Measurements from ENCODE around the gene CAP2.

The CAP2 gene, protein sequence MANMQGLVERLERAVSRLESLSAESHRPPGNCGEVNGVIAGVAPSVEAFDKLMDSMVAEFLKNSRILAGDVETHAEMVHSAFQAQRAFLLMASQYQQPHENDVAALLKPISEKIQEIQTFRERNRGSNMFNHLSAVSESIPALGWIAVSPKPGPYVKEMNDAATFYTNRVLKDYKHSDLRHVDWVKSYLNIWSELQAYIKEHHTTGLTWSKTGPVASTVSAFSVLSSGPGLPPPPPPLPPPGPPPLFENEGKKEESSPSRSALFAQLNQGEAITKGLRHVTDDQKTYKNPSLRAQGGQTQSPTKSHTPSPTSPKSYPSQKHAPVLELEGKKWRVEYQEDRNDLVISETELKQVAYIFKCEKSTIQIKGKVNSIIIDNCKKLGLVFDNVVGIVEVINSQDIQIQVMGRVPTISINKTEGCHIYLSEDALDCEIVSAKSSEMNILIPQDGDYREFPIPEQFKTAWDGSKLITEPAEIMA

DNA sequence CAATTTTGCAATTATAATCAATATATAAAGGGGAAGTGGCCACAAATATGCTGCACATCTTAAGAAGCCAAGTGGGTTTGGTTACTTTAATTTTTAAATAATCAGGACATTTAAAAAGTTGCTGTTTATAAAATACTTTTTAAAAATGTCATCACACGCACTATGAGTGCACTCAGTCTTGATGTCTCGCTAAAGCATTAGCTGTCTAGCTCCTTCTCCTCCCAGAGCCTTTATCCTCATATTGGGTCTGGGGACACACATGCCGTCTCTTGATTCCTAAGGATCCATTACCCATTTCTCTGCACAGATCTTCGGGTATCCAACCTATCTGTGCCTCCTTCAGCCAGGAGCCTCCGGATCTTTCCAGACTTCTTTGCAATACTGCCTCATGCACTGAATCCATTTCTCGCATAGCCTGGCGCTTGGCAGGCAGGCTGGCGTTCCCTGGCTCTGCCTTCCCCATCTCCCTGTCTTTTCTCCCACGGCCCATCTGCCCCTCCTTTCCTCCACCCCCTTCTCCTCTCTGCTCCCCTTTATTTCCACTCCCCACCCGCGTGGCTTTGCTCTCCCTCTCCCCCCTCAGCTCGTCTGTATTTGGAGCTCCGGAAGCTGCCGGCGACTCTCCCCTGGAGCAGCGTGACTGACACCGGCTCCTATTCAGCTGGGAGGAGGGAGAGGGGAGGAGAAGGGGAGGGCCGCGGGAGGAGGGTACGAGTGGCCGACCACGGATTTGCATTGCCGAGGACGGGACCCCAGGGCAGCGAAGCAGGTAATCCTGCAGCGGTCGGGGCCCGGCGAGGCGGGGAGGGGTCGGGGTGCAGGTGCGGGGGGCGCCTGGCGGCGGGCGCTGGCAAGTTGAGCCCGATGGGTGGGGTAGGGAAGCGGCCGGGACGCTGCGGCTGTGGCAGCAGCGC lies at the start of gene CAP2:
Gene CAP2, plus strand, starts transcription at position 618 of the 914 bp plus-strand sequence. CDS start 27,961 bp downstream, outside the sequence.
- no peak for DNase-seq

DNA sequence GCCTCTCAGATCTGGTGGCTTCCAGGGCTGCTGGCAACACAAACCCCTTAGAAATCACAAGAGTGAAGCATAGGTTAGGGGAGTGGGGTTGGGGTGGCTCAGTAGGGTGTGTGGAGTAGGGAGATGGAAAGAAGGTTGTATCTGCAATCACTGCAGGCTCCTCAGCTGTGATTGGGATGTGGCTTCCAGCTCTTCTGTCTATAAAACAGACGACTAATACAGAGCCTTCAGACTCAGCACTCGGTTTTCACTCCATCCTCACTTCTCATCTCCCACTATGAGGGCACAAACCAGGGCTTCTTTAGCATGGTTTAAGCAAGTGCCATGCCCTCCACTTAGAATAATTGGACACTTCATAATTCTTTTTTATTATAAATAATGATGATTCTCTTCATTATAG lies 46.4 kb upstream of the CAP2 start:
- no peak for DNase-seq

DNA sequence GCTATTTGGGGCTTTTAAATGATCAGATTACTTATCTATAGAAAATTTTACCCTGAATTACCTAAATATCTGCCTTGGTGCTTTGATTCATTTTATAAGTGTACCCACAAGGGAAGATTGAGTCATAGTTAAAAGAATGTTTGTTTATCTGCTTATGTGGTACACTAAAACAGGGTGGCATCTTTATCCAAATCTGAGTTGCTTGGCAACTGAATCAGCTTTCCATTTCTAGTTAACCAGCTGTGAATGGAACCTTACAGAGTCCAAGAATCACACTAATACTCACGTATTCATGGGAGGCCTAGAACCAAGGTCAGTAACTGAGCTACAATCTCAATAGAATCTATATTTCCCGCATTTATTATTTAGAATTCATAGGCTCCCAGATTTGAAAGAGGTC lies 44.0 kb upstream of the CAP2 start:
- no peak for DNase-seq

DNA sequence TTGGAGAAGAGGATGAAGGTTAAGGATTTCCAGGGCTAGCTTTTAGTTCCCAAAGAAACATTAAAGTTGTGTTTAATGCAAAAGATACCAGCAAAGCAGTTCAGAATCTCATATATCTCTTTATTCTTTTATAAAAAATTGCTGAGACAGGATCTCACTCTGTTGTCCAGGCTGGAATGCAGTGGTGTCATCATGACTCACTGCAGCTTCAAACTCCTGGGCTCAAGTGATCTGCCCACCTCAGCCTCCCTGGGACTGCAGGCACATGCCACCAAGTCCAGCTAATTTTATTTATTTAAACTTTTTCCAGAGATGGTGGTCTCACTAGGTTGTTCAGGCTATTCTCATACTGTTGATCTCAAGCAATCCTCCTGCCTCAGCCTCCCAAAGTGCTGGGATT lies 41.1 kb upstream of the CAP2 start:
- no peak for DNase-seq

DNA sequence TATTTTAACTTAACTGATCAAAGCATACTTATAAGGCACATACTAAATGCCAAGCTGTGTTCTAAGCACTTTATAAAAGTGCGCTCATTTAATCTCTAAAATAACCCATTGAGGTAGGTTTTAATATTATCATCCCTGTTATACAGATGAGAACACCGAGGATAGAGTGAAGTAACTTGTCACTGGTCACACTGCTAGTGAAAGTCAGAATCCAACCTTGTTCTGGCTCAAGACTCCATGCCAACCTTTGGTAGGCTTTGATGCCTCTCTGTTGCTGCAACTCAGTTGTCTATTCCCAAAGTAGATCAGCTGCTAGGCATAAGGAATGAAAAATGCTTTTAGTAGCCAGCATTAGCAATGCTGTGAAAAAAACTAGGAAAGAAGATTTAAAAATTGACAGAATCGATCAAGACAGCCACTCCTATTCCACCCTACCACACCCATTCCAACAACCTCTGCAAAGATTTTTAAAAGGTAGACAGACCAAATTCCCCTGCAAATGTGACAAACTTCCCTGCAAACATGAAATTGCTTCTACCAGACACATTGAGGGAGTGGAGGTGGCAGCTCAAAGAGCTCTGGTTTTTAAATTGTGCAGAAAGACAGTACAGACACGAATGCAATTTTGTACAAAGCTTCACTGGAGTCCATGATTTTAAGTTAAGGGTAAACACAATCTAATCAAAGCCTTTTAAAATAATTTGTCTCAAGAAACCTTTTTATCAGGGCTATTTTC lies 39.8 kb upstream of the CAP2 start:
- no peak for DNase-seq

DNA sequence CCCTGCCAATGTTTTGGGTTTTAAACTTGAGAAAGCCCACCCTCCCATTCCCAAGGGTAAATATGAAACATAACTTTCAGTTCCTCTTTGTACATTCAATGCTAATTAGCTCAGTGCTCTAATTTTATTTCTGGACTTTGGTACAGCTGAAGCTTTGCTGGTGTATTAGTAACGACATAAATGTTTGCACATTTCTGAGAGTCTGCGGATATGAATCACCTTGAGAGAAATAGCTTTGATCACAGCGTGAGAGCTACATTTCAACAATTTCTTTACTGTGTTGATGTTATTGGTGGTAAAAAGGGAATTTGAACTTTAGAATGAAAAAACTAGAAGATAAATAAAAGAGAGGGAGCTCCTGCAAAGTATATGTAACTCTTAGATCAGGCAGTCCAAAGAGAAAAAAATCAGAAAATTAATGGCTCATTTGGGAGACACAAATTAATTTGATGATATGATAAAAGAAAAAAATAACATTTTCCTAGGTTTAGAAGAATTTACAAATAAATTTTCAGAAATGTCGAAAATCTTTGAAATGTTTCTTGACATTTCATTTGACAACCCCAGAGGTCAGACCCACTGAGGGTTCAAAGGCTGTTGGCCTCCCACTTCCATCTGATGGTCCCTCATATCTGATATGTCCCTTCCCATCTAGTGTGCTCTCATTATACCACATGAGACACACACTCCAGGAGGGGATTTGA lies 38.5 kb upstream of the CAP2 start:
- DNase-seq = no peak

DNA sequence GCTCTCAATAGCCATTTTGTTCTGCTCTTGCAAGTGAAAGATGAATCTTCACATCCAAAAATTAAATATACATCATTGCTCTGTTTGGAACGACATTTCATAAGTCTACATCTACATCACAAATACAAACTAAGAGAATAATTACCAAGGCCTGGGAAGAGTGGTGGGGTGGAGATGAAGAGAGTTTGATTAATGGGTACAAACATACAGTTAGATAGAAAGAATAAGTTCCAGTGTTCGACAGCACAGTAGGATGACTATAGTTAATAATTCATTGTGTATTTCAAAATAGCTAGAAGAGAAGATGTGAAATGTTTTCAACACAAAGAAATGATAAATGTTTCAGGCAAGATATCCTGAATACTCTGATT lies 38.0 kb upstream of the CAP2 start:
- no peak for DNase-seq

DNA sequence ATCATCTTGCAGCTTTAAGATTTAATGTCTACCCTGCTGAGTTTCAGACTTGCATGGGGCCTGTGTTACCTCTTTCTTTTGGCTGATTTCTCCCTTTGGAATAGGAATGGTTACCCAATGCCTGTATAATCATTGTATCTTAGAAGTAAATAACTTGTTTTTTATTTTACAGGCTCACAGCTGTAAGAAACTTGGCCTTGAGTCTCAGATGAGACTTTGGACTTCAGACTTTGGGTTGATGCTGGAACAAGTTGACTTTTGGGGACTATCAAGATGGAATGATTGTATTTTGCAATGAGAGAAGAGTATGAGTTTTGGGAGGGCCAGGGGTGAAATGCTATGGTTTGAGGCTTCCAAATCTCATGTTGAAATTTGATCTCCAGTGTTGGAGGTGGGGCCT lies 34.9 kb upstream of the CAP2 start:
- no peak for DNase-seq

DNA sequence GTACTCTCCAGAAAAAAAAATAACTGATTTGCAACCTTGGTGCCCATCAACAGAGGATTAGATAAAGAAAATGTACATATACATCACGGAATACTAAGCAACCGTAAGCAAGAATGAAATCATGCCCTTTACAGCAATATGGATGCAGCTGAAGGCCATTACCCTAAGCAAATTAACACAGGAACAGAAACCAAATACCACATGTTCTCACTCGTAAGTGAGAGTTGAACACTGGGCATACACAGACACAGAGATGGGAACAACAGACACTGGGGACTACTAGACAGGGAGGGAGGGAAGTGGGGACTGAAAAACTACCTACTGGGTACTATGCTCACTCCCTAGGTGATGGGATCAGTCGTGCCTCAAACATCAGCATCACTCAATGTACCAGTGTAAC lies 32.8 kb upstream of the CAP2 start:
- no peak for DNase-seq

DNA sequence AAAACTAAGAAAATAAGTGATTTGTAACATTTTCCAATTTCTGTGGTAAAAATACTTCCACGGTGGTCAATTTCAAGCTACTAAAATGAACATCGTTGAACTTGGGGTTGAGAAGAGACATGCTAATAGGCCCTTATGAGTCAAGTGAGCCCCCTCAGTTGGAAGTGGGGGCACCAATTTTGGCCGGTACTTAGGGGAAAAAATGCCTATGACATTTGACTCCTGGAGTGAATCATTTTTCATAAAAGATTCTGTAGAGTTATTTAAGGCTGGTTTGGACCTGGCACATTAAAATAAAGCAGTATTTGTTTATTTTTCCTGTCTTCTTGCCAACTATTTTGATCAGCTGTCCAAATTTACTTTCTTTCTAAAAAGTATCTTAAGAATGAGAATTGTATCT lies 32.4 kb upstream of the CAP2 start:
- DNase-seq = no peak

DNA sequence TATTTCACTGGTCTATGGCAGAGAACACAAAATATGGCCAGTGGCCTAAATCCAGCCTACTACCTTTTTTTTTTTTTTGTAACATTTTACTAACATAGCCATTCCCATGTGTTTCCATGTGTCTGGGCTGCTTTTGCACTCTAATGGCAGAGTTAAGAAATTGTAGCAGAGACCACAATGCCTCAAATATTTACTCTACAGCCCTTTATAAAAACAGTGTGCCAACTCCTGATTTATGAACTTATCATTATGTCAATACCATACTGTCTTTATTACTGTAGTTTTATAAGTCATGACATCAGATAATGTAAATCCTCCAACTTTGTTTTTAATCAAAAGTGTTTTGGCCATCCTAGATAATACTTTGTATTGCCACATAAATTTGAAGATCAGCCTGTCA lies 27.4 kb upstream of the CAP2 start:
- DNase-seq = no peak

DNA sequence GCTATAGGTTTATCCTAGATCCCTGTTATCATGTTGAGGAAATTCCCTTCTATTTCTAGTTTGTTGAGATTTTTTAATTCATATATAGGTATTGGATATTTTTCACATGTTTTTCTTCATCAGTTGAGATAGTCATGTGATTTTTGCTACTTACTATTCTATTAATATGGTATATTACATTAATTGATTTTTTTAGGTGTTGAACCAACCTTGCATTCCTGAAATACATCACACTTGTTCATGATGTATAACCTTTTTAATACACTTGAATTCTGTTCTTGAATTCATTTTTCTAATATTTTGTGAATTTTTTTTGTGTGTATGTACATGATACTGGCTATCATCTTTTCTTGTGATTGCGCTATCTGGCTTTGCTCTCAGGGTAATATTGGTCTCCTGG lies 25.5 kb upstream of the CAP2 start:
- DNase-seq = no peak

DNA sequence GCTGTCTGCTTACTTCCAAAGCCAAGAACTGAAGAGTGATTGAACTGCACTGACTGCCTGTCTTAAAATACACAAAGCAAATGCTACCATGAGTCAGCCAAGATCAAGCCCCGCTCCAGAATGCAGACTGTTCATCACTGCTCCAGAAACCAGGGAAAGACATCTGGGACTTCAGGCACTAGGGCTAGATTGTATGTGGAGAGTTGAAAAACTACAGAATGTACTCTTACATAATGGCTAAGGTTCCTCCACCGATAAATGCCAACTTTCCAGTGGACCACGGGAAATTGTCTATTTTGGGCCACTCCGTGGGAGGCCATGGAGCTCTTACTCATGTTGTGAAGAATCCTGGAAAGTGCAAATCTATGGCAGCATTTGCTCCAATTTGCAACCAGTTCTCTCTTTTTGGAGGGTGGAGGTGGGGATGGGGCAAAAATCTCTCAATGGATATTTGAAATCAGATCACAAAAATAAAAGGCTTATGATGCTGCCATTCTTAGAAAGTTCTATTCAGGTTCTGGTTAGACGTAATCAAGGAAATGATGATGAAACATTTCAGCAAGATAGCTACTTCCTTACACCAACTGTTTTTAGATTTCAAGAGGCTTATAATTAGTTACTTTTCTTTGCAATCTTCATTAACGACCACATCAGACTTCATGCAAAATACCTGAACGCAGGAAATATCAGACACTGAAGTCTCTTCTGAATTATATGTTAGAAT lies 11.8 kb upstream of the CAP2 start:
- no peak for DNase-seq

DNA sequence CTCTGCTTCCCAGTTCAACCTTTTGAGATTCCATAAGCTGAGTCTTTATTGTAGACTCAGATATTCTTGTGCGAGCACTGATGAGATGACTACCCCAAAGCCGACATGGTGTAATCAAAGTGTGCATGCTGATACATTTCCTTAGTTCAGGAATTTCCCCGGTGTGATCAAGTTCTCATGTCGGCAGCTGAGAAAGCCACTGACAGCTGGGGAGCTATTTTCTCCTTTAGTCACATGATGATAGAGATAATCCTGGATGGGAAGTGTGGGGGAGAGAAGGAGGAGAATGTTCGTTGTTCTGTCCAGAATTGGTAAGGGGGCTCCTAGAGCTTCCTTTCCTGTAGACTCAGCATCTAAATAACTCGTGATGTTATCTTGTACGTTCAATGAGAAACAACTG lies 7.7 kb upstream of the CAP2 start:
- DNase-seq = no peak

DNA sequence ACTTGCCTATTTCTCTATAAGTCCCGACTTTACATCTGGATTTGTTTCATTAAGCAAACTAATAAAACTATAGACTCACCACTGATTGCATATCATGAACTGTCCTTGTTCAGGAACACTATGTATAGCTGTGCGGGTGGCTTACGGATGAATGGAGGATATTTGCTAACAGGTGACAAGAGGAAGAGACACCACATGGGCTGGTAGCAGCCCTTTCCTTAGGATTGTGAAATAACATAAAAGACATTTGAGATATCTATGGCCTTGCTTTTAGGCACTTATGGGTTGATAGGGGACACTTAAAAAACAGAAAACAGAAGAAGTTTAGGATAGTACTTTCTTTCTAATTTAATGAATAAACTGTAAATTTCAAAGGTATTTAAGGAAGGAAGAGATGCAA lies 5.0 kb upstream of the CAP2 start:
- DNase-seq = no peak

DNA sequence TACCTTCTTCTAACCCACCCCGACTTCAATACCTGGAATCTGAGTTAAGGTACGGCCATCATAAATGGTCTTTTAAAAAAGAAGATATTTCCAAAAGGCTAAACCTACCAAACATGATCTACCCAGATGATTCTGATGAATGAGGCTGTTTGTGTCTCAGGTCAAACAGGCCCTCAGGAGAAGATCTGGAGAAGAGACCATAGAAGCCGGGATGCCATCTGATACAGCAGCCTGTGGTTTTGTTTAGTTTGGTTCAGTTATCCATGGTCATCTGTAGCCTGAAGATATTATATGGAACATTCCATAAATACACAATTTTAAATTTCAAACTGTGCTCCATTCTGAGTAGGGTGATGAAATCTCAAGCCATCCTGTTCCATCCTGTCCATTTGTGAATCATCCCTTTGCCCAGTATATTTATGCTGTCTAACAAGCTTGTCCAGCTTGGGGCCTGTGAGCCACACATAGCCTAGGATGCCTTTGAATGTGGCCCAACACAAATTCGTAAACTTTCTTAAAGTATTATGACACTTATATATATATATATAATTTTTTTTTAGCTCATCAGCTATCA lies 4.0 kb upstream of the CAP2 start:
- no peak for DNase-seq

DNA sequence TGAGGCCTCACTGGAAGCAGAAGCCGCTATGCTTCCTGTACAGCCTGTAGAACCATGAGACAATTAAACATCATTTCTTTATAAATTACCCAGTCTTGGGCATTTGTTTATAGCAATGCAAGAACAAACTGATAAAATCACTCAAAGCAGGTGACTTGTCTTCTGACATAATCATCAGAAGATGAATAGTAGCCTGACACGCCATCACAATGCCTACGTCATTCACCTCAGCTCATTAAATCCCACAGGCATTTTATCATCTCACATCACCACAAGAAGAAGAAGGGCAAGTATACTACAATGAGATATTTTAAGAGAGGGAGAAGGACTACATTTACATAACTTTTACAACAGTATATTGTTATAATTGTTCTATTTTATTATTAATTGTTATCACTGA lies 3.1 kb upstream of the CAP2 start:
- no peak for DNase-seq

DNA sequence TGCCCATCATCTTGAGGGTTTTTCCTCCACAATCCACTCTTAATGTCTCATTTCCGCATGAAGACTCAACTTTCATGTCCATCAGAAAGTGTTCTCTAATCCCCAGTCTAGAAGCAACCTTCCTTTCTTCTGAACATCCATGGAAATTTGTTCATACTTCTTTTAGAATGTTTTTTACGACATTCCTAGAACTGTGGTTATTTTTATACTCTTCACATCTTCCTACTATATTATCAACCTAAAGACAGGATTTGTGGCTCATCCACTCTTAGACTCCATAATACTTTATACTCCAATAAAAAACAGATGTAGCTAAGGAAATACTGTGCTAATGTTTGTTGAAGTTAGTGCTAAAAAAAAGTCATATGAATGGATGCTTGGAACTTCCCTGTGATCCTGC lies 1.4 kb upstream of the CAP2 start:
- DNase-seq = no peak

DNA sequence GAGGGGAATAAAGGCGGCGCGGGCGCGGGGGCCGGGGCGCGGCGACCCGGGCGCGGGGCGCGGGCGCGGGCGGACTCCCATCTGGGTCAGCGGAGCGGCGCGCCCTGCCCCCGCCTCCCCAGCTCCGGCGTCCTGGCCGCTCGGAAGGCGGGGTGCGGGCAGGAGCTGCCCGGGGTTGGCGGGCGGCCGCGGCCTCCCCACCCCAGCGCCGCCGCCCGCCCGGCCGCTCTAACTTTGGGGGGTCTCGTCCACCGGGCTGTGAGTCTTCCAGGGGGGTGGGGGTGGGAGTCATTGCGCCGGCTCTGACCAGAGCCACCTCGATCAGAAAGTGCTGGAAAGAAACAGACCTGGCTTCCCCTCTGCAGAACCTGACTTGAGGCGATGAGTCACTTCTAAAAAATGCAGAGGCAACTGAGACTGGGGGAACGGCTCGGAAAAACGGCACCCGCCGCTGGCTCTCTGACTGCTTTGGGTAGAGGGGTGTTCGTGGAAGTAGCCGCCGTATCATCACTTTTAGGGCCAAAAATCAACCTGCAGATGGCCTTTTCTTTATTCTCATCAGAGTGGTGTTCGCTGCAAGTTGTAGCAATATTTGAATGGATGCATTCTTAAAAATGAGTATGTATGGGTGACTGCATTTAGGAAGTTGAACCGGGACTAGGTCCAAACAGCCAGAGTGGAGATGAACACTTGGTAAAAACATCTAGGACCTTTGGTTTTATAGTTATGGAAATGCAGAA lies 667 bp downstream of the CAP2 start:
- no peak for DNase-seq

DNA sequence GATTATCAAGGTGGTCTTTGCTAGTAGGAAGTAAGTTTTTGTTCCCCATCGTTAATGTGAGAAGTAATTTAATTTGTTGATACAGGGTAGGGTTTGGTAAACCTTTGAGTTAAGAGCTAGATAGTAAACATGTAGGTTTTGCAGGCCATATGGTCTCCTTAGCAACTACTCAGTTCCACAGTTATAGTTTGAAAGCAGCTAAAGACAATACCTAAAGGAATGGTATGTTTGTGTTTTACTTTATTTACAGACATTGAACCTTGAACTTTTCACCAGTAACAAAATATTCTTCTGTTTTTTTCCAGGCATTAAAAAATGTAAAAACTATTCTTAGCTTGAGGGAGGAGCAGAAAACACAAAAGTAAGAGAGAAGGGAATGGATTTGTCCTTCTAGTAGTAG lies 1.7 kb downstream of the CAP2 start:
- no peak for DNase-seq

DNA sequence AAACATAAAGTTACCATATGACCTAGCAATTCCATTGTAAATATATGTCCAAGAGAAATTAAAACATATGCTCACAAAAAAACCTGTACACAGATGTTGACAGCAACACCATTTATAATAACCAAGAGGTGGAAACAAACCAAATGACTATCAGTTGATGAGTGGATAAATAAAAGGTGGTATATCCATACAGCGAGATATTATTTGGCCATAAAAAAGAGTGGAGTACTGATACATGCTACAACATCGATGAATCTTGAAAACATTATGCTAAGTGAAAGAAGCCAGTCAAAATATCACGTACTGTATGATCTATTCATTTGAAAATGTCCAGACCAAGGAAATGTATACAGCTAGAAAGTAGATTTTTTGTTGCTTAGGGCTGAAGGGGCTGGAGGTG lies 2.9 kb downstream of the CAP2 start:
- no peak for DNase-seq
